EL (cell line): ENCODE data around the gene FAM107B.

ENCODE experiments used
- DNase-seq: peaks from one replicate; pipeline ENCODE4 v3.0.0-alpha.2; 2016

The FAM107B gene

DNA sequence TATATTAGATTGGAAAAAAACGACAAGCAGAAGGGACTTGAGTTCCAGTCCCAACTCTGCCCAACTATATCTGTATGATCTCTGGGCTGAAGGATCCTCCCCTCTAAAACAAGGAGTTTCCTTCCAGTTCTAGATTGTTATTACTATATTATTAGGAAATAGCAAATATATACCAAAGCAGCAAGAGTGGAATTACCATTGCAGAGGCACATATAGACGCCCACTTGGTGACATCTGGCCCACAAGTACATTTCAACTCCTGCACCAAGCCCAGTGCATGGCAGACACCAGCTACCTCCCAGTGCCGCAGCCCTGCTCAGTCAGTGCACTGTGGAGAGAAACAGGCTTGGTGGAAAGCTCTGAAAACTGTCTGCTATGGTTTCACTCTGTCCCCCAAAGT is 201.9 kb downstream of the FAM107B start:
- DNase-seq, result no peak

GRCh38 chr10:14571866-14572507 is 202.7 kb downstream of the FAM107B start:
- peak; percentile 24 for DNase-seq

DNA sequence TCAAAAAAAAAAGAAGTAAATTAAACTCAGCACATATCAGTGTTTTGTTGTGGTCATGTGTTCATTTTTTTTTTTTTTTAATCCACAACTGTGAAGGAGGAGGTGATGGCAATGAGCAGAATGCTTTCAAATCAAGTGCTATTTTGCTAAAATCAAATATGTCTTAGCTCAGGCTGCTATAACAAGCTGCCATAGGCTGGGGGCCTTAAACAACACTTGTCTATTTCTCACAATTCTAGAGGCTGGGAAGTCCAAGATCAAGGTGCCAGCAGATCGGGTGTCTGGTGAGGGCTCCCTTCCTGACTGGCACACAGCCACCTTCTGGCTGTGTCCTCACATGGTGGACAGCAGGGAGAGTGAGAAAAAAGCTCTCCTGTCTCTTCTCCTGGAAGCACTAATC is 203.9 kb downstream of the FAM107B start:
- no peak for DNase-seq

- no peak for DNase-seq
Observed at GRCh38 chr10:14569274-14570060, 205.2 kb downstream of the FAM107B start.

GRCh38 chr10:14567421-14567820 is 207.3 kb downstream of the FAM107B start:
- DNase-seq, result no peak

GRCh38 chr10:14566498-14566897 is 208.2 kb downstream of the FAM107B start:
- DNase-seq, result no peak

DNA sequence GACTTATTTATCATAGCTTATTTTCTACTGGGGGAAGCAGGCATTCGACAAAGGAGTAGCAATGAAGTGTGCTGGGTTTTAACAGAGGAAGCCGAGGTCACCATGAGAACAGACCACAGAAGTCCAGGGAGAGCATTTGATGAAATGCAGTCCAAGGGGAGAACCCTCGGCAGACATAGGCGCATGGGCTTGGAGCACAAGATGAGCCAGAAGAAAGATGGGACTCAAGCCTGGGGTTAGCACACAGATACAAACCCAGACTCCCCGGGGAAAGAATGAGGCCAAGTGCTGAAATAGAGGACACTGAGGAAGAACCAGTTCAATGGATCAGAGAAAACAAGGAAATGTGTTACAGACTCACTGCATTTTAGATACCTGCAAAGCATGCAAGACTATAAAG is 209.5 kb downstream of the FAM107B start:
- no peak for DNase-seq

GRCh38 chr10:14564268-14564744 is 210.4 kb downstream of the FAM107B start:
- no peak for DNase-seq

- no peak for DNase-seq
Observed at GRCh38 chr10:14563359-14563940, 211.2 kb downstream of the FAM107B start.

DNA sequence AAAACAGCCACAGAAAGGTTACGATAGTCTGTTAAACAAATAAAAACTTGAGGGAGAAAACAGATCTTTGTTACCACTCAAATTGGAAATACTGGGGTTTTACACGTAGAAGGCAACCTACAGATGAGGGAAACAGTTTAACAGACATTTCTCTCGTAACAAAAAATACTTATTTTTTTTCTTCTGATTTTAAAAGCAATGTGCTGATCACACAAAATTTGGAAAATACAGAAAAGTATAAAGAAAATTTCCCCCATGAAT is 211.7 kb downstream of the FAM107B start:
- no peak for DNase-seq

DNA sequence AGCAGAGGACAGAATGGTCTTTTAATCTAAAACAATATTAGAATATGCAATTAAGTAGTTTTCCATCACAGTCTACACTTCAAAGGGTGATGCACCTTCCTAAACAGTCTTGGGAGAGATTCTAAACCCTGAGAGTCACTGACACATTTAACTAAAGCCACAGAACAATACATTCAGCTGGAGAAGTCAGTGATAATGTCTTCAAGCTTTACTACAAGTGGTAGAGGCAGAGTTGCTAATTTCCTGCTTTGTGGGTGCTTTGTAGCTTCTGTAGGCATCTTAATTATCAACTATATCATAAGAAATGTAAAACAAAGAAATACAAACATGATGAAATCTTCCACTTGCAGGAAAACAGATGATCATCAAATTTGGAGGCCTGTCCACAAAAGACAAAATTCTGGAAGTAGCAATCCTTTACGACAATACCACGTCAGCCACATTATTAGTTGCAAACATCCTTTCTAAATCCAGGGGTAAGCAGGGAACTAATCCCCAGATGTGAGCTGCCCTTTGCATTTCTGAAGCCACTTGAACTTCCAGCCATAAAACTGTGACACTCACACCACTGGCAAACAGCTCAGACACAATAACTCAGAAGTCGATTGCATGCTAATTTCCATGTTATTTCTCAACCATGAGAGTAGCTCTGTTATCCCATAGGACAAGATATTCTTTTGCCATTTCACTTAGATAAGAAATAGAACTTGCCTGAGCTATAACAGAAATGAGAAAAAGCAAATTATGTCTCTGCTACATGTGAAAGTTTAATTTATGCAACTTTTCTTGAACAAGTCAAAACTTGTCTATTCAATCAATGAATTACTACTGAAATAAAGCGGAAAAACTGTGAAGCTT is 212.2 kb downstream of the FAM107B start:
- DNase-seq, result no peak

GRCh38 chr10:14560791-14561765 is 213.6 kb downstream of the FAM107B start:
- DNase-seq, result no peak

GRCh38 chr10:14560274-14560673 is 214.4 kb downstream of the FAM107B start:
- DNase-seq, result peak; percentile 80

DNA sequence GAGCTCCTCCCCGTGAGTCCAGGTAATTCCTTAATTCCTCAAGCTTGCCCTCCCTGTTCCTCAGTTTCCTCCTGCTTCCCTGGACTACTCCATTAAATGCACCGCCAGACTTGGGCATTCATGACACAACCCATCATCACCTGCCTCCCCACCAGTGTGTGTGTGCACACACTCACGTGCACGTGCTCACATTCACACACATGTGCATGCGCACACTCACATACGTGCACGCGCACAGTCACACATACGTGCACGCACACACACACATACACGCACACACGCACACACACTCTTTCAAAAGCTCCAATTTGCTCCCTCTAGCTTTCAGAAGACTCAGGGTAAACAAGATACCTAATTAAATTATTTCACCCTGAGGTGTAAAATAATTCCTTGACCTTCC is 216.7 kb downstream of the FAM107B start:
- DNase-seq, result no peak

- no peak for DNase-seq
Observed at GRCh38 chr10:14557567-14557966, 217.1 kb downstream of the FAM107B start.

GRCh38 chr10:14556285-14556956 is 218.3 kb downstream of the FAM107B start:
- no peak for DNase-seq

GRCh38 chr10:14555807-14556206 is 218.9 kb downstream of the FAM107B start:
- no peak for DNase-seq

DNA sequence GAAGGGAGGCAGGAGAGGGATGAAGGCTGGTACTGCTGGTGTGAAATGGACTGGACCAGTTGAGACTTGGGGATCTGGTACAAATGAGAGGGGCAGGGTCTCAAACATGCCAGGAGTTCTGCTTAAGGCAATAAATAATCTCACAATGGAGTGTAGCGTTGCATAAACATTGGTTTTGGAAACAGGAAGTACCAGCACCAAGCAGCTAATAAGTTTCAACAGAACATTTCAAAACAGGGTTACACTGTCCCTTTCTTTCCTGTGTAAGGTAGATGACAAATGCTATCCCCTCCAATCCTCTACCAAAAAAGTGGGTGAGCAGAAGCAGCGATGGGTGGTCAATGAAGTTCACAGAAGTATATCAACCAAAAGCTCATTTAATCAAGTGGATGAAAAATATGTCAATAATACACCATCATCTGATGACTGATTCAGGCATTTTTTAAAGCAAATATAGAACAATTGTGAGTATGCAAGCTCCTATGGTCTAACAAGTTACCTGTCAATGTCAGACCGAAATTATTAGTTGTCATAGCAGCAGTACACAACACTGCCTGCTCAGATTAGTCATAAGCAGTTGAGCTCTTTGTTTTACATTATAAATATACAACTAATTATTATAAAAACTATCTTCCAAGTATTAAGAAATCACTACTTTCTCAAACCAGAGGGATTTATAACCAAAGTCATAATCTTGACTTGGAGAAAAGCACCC is 220.0 kb downstream of the FAM107B start:
- DNase-seq, result no peak

GRCh38 chr10:14554091-14554490 is 220.6 kb downstream of the FAM107B start:
- no peak for DNase-seq

DNA sequence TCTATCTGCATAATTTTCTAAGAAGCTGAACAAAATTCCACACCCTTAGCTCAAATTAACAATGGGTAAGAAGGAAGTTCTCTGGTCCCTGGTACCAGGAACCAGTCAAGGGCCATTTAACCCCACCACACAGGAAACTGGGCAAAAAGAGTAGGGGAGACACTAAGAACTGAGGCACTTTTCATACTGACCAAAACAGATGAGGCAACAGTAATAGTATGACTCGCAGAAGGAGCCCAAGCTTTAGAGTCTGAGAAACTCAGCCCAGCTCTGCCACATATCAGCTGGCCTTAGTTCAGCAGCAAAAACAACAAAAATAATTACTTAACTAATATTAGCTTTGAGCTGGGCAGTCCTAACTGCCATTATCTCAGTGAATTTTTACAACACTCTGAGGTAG is 221.2 kb downstream of the FAM107B start:
- peak; percentile 73 for DNase-seq

GRCh38 chr10:14552015-14552414 is 222.7 kb downstream of the FAM107B start:
- DNase-seq, result no peak
